ENCODE measurements around the gene GCGR.

DNA sequence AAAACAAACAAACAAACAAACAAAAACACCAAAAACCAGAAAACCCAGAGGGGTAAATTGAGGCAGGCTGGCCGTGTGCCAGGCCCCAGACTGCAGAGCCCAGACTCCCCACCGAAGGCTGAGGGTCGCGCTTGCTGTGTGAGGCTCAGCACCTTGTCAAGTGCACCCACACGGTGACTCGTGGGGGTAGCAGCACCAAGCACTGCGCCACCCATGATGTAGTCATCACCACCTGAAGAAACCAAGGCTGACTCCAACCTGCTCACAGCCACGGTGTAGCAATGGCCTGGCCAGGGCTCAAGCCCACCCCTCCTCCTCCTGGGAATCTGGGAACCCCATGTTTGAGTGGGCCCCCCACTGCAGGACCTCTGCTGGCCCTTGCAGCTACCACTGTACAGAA lies 17.2 kb downstream of the GCGR start:
- TF ChIP-seq, protein P1, sequence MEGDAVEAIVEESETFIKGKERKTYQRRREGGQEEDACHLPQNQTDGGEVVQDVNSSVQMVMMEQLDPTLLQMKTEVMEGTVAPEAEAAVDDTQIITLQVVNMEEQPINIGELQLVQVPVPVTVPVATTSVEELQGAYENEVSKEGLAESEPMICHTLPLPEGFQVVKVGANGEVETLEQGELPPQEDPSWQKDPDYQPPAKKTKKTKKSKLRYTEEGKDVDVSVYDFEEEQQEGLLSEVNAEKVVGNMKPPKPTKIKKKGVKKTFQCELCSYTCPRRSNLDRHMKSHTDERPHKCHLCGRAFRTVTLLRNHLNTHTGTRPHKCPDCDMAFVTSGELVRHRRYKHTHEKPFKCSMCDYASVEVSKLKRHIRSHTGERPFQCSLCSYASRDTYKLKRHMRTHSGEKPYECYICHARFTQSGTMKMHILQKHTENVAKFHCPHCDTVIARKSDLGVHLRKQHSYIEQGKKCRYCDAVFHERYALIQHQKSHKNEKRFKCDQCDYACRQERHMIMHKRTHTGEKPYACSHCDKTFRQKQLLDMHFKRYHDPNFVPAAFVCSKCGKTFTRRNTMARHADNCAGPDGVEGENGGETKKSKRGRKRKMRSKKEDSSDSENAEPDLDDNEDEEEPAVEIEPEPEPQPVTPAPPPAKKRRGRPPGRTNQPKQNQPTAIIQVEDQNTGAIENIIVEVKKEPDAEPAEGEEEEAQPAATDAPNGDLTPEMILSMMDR (conservative IDR thresholded peaks at IDR 0.05; ENCODE audit: low read length), result no peak
- TF ChIP-seq EZH2phosphoT487 (IDR thresholded peaks at IDR 0.05; ENCODE audit: borderline replicate concordance, low read depth, low read length), result no peak

All from OCI-LY7 (cell line).